Lower leg skin (tissue), 4 donors: ENCODE results near the gene NOD2. TPM values are rescaled to one million over a fixed set of nuclear protein-coding genes. Genes with fewer than 3 reads are reported as not detected.

ENCODE experiments used
- DNase-seq, 2 donors: peaks; one replicate each; pipeline ENCODE4 v3.0.0-alpha.2; 2019; ENCODE audit warnings: low spot score in 2 of 2
- H3K4me3 ChIP-seq: fragments of 200-600 bp; sonication (generic); 2 replicates; pipeline ENCODE4 v1.5.1; 2017; ENCODE audit warnings: mild to moderate bottlenecking, low read depth; ENCODE audit not compliant: poor library complexity, severe bottlenecking
- CTCF ChIP-seq, 3 donors: fragments of 450-650 bp; IDR thresholded peaks; one replicate each; pipeline ENCODE4 v1.5.1; 2016; ENCODE audit warnings: antibody characterized with exemption in 3 of 3, mild to moderate bottlenecking in 3 of 3, moderate library complexity in 2 of 3
- POLR2A ChIP-seq, 2 donors: fragments of 450-650 bp; IDR thresholded peaks; one replicate each; pipeline ENCODE4 v1.6.1; 2016 to 2017; ENCODE audit warnings: antibody characterized with exemption in 2 of 2, mild to moderate bottlenecking in 1 of 2, moderate library complexity in 1 of 2
- WGBS, 2 donors: methylation state at CpG; one replicate each; pipeline ENCODE4 v1.1.5; 2018; 5-methylcytosine and 5-hydroxymethylcytosine counted together
- intact Hi-C: fragments of 100-400 bp; cut with DNase I; formaldehyde crosslinking; loops from one replicate; pipeline ENCODE4 v1.15.0; 2023; ENCODE audit warnings: low total_unique reads
- total RNA-seq, 4 donors: library from RNA; depleted of rRNA; stranded (reverse); fragments of >200 nt; gene quantifications; one replicate each; pipeline ENCODE4 v1.1.0, GENCODE V29; 2016

The NOD2 gene
- total RNA-seq, 4 donors from 2014 or later, result 31.0 to 44.4 (median 35.4) TPM

- intact Hi-C loops, result no loop called here
- no peak overlapping the region for H3K4me3 ChIP-seq
- DNase-seq, result no peak
- WGBS, 2 donors, result 94 to 100% methylated on average over 3 of the region's 3 CpGs
- TF ChIP-seq CTCF (IDR thresholded peaks at IDR 0.05) (no peak), POLR2A (IDR thresholded peaks at IDR 0.05) (no peak)
Observed at GRCh38 chr16:50651835-50652438, 41.5 kb upstream of the NOD2 start.

- H3K4me3 ChIP-seq, result no peak overlapping the region
- TF ChIP-seq POLR2A (IDR thresholded peaks at IDR 0.05) (no peak), CTCF (IDR thresholded peaks at IDR 0.05) (no peak)
- intact Hi-C loops, result no loop called here
- no peak for DNase-seq
- 73 to 74% methylated on average over 14 of the region's 14 CpGs for WGBS, 2 donors
Observed at GRCh38 chr16:50652836-50653425, 40.5 kb upstream of the NOD2 start.

- no peak overlapping the region for H3K4me3 ChIP-seq
- no peak for TF ChIP-seq POLR2A (IDR thresholded peaks at IDR 0.05)
- TF ChIP-seq CTCF (IDR thresholded peaks at IDR 0.05), result no peak
- intact Hi-C loops, result no loop called here
- no peak for DNase-seq
- WGBS, 2 donors, result 77 to 82% methylated on average over 11 of the region's 11 CpGs
Observed at GRCh38 chr16:50653633-50654519, 39.5 kb upstream of the NOD2 start.

- TF ChIP-seq POLR2A (IDR thresholded peaks at IDR 0.05) (no peak), CTCF (IDR thresholded peaks at IDR 0.05) (no peak)
- intact Hi-C loops, result no loop called here
- 92 to 93% methylated on average over 3 of the region's 3 CpGs for WGBS, 2 donors
- no peak overlapping the region for H3K4me3 ChIP-seq
- no peak for DNase-seq
Observed at GRCh38 chr16:50655558-50656055, 37.8 kb upstream of the NOD2 start.

GRCh38 chr16:50657241-50657640 lies 36.2 kb upstream of the NOD2 start:
- TF ChIP-seq CTCF (IDR thresholded peaks at IDR 0.05), result no peak
- TF ChIP-seq POLR2A (IDR thresholded peaks at IDR 0.05), result no peak
- DNase-seq, result no peak
- no peak overlapping the region for H3K4me3 ChIP-seq
- 43 to 49% methylated on average over 5 of the region's 5 CpGs for WGBS, 2 donors
- intact Hi-C loops, result no loop called here
